HG02852 (cell line): Measurements from ENCODE around the gene MAST2.

Experiments used
- ATAC-seq: cut with Tn5 transposase; IDR thresholded peaks from one replicate; pipeline ENCODE4 v1.9.1; 2021; ENCODE audit warnings: mild to moderate bottlenecking, moderate library complexity; ENCODE audit not compliant: unreplicated experiment

MAST2 gene

DNA sequence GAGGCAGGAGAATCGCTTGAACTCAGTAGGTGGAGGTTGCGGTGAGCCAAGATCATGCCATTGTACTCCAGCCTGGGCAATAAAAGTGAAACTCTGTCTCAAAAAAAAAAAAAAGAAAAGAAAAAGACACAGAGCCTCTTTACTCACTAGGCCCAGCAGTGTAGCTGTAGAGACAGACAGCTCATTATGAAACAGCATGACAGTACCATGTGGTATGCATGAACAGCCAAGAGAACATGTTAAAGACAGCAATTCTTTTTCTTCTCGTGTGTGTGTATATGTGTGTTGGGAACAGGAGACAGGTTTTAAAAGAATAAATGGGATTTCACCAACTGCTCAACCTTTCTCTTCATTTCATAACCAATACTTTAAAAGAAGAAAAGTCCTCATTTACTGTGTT, 210.2 kb downstream of the MAST2 start:
- ATAC-seq, result no peak

DNA sequence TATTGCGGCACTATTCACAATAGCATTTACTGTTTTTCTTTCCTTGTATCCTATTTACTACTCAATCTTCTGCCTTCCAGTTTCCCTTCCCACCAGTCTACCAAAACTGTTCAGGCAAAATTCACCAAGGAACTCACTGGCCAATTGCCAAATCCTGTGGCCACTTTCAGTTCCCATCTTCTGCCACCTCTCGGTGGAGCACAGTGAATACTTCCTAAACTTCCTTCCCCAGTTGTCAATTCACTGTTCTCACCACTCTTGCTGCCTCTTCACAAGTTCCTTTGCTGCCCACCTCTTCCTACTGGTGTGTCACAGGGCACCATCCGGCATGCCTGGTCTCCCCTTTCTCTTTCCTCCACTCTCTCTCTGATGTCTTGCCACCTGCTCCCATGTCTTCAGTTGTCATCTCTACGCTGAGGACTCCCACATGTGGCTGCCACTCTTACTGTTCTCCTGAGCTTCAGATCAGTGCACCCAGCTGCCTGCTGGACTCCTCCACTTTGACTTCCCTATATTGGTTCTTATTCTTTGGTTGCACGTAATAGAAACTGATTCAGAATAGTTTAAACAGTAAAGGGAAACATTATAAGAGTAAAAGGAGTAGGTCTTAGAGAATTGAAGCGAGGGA, 214.6 kb downstream of the MAST2 start:
- ATAC-seq, result no peak

DNA sequence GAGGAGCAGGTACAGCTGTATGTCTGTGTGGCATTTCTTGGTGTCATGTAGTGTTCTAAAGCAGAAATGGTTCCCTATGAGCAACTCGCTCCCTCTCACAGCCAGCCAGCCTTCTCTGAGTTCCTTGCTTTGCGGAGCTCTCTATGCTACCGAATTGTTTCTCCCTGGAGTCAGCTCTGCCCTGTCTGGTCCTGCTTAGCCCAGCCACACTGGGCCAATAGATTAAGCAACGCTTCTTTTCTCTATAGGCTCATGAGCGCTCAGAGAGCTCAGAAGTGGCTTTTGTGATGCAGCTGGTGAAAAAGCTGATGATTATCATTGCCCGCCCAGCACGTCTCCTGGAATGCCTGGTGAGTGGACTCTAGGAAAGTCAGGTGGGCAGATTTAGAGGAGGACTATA, 215.9 kb downstream of the MAST2 start:
- ATAC-seq, result no peak

DNA sequence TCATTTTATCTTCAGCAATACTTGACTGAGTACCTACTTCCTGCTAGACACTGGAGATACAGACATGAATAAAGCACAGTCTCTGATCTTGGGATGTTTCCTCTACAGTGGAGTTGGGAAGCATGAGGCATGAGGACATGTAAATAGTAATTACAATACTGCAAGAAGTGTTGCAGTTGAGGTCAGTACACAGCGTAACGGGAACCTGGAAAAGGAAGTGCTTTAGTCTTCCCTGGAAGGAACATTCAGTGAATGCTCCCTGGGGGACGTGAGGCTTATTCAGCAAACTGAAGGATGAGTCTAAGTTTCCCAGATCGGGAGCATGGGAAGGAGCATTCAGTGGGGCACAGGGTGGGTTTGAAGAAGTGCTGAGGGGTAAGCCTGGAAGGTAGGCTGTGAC, 216.6 kb downstream of the MAST2 start:
- no peak for ATAC-seq

DNA sequence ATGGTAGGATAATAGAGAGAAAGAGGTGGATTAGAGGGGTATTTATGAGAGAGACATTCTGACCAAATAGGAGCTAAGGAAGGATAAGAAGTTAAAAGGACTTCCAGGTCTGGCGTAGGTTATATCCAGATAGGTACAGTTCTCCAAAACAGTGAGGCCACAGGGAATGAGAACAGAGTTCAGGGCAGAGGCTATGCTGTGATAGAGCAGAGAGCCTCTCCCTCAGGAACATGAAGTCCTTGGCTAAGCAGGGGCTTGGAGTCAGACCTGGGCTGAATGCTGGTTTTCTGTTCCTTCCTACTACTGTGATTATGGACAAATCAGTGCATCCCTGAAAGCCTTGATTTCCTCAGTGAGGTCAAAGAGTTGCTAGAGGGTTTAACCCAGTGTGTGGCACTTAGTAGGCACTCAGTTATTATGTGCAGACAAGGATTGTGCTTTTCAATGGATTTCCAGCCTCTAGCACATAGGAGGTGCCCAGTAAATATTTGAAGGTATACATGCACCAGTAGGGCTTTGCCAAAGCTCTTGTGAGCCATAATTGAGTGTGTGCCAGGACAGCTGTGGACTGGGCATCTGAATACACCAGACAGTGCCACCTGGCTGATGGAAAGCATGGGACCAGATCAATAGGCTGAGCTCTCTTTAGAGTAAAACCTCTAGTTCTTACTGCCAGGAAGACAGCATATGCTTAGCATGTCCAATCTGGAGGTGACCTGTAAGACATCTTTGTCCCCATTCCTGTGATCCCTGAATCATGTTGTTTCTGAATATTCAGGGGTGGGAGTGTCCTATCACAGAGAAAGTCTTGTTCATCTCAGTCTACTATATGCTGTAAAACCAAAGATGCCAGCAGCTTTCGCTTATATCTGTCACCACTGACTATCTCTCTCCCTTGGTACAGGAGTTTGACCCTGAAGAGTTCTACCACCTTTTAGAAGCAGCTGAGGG, 217.9 kb downstream of the MAST2 start:
- no peak for ATAC-seq

DNA sequence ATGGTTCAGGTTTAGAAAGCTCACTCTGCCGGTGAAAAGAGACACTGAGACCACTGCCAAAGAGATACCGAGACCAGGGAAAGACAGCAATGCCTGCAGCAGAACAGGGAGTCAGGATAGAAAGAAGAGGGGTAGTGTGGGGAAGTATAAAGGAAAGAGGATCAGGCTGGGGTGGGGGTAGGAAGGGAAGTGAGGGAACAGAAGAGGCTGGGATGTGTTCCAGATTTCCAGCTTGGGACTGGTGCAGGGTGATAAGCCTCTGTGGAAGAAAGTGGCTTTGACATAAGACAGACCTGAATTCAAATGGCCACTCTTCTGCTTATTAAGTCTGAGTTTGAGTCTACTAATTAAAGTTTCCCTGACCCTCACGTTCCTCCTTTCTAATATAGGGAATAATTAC, 223.1 kb downstream of the MAST2 start:
- no peak for ATAC-seq

DNA sequence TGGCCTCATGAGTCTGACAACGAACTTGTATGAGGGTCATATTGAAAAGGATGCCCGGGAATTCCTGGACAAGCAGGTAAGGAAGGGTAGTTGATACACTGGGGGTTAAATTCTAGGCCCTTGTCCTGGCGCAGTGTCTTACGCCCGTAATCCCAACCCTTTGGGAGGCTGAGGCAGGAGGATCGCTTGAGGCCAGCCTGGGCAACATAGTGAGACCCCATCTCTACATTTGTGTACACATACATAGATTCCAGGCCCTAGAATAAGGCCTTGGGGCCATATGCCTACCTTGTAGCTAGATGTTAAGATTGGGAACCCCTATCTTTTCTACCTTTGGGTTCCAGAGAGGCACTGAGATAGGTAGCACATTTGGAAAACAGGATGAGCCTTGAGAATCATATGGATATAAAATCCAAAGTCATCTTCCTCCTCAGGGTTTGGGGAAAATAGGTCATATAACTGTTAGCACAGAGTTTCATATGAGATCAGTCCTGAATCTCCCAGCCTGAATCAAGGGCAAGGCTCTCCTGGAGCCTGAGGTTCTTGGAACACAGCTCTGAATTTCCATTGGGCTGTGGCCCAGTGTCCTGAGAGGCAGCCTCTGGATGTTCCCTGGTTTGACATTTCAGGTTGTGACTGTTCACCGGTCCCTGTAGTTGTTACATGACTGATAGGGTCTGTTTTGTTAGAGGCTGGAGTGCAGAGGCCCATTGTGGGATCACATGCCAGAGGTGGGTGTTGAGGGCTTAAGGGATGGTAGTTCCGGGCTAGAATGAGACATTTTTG, 224.6 kb downstream of the MAST2 start:
- ATAC-seq, result no peak

DNA sequence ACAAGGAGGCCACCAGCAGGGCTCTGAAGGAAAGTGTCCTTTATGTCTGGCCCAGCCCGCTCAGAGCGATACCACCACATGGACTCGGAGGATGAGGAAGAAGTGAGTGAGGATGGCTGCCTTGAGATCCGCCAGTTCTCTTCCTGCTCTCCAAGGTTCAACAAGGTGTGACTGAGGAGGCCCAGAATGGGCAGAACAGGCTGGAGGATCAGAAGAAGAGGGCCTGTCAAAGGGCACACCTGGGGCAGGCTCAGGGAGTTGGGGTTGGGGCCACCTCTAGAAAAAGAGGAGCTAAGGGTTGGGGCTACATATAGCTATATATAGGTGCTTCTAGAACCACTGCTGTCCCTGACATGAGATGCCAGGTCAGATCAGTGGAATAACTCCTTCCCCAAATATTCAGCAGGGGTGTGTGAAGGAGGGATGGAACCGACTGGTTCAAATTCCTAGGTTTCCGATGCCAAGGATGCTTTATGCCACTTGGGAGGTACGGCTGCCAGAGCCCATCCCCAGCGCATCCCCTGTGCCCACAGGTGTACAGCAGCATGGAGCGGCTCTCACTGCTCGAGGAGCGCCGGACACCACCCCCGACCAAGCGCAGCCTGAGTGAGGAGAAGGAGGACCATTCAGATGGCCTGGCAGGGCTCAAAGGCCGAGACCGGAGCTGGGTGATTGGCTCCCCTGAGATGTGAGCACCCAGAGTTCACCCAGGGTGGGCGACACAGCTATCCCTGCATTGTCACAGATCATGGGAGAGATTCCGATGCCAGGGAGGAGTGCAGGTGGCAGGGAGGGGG, 226.9 kb downstream of the MAST2 start:
- no peak for ATAC-seq

DNA sequence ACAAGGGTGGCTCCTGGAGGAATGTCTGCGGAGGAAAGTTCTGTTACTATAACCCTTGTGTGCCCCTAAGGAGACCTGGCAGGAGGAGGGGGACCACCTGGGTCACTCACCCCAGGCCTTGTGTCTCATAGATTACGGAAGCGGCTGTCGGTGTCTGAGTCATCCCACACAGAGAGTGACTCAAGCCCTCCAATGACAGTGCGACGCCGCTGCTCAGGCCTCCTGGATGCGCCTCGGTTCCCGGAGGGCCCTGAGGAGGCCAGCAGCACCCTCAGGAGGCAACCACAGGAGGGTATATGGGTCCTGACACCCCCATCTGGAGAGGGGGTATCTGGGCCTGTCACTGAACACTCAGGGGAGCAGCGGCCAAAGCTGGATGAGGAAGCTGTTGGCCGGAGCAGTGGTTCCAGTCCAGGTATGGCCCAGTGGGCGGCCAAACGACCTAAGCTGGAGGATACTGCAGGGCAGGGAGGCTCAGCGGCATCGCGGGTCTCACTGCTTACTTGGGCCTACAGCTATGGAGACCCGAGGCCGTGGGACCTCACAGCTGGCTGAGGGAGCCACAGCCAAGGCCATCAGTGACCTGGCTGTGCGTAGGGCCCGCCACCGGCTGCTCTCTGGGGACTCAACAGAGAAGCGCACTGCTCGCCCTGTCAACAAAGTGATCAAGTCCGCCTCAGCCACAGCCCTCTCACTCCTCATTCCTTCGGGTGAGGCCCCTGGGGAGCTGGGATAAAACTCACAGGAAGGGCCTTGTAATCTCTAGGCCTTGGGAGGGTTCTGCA, 227.7 kb downstream of the MAST2 start:
- ATAC-seq, result no peak

DNA sequence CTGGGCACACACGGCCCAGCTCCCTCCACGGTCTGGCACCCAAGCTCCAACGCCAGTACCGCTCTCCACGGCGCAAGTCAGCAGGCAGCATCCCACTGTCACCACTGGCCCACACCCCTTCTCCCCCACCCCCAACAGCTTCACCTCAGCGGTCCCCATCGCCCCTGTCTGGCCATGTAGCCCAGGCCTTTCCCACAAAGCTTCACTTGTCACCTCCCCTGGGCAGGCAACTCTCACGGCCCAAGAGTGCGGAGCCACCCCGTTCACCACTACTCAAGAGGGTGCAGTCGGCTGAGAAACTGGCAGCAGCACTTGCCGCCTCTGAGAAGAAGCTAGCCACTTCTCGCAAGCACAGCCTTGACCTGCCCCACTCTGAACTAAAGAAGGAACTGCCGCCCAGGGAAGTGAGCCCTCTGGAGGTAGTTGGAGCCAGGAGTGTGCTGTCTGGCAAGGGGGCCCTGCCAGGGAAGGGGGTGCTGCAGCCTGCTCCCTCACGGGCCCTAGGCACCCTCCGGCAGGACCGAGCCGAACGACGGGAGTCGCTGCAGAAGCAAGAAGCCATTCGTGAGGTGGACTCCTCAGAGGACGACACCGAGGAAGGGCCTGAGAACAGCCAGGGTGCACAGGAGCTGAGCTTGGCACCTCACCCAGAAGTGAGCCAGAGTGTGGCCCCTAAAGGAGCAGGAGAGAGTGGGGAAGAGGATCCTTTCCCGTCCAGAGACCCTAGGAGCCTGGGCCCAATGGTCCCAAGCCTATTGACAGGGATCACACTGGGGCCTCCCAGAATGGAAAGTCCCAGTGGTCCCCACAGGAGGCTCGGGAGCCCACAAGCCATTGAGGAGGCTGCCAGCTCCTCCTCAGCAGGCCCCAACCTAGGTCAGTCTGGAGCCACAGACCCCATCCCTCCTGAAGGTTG, 231.4 kb downstream of the MAST2 start:
- no peak for ATAC-seq

DNA sequence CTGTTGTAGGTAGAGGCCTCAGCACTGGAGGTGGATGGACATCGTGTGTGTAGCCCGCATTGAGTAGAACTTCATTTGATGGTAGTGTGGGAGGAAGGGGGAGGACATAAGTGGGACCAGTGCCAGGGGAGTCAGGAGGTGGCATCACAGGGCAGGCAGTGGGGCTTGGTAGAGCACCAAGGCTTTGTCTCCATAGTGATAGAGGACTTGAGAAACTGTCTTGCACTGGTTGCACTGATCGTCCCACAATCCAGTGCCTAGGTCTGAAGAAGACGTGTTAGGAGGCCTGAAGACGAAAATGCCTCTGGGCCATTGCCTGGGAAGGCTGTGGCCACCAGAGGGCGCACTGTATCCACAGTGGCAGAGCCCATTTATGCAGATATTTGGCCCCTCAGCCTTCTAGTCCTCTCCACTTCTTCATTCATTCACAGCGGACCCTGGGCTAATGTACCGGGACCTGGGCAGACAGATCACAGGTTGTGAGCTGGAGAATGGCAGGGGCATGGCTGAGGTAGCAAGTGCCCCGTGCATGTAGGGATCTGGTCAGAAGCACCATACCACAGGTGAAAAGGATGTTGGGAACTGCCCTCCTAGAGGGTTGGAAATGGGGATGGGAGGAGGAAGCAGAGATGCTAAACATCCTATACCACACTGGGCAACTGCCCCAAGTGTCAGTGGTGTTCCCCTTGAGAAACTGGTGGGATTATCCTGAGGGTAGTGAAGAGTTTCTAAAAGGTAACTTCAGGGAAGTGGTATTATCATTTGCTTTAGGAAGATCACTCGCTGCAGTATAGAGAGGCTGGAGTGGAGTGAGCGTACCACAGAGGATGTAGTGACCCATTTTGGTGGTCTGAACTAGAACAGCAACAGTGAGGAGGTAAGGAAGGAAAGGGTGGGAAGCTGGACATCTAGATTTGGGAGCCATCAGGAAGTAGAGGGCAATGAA, 233.8 kb downstream of the MAST2 start:
- no peak for ATAC-seq

DNA sequence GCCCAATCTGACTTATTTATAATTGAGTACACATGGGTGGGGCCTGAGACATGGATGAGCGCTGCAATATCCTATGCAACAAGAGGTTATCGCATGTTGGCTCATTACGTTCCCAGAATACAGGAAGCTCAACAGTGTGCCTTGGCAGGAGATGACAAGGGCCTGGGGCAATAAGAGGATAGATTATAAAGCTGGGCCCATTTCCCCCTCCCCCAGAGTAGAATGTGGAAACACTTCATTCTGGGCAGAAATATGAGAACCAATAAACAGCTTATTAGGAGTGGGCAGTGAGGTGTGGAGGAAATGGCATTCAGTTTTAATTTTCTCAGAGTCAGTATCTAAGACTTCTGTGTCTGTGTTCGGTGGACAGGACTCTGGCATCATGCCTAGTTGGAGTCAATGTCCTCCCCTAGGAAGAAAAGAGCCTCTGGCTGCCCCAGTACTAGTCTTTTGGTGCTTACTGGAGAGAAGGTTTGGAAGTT, 236.2 kb downstream of the MAST2 start:
- no peak for ATAC-seq

DNA sequence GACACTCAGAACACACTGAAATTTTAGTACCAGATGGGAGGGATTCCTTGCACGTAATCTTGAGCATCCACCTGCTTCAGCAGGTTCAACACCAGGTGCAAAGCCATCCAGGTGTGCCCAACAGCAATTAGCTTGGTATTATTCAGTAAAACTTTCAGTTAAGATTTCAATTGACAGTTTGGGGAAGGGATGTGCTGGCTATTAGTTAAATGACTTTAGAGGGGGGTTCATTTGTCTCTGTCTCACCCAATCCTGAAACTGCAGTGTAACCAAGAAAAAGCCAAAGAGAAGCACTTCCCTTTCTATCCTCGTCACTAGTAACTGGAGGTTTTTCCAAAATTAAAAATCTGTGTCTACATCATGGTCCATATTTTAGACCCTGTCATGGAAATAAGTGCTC, 238.1 kb downstream of the MAST2 start:
- ATAC-seq, result no peak

DNA sequence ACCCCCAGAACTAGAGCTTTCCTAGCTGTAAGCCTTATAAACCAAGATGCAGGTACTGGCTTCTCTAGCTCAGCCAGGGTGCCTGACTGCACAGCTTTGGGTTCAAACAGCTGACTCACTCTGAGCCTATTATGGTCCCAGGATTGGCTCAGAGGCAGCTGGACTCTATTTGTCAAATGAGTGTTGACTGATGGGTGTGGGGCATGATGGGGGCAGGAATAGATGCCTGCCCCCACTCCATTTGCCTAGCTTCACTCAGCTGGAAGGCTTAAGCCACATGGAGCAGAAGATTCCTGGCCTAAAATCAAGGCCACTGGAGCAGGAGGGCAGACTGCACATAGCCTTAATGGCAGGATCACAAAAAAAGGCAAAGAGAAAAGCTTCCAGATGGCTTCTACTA, 238.6 kb downstream of the MAST2 start:
- ATAC-seq, result no peak

DNA sequence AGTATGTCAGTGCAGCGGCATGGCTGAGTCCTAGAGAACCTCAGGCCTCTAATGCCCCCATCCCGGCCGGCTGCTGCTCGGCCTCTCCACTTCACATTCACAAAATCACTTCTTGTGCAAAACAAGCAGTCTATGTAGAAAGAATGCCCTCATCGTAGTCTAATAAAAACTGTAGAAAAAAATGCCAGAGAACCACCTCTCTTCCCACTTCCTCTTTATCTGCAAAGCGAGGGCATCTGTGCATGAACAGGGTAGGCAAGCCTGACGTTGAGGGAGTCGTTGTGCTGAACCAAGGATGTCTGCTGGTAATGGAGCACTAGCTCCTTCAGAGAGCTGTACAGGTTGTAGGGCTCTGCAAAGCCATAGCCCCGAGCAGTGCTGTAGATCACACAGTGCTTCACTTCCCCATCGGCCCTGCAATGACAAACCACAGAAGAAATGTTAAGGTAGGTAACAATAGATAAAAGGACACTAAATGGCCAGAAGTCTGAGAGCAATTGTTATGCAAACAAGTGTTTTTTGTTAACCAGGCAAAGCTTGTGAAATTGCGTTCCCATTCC, 240.1 kb downstream of the MAST2 start:
- peak; percentile 78 for ATAC-seq

DNA sequence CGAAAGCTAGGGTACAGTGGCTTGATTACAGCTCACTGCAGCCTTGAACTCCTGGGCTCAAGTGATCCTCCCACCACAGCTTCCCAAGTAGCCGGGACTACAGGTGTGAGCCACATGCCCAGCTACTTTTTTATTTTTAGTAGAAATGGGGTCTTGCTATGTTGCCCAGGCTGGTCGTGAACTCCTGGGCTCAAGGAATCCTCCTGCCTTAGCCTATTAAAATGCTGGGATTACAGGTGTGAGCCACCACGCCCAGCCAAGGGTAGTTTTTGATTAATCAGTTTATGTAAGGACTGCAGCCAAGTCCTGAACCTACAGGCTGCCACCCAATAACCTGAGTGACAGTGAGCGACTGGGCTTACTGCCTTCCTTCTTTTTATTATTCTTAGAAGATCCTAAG, 240.7 kb downstream of the MAST2 start:
- no peak for ATAC-seq

DNA sequence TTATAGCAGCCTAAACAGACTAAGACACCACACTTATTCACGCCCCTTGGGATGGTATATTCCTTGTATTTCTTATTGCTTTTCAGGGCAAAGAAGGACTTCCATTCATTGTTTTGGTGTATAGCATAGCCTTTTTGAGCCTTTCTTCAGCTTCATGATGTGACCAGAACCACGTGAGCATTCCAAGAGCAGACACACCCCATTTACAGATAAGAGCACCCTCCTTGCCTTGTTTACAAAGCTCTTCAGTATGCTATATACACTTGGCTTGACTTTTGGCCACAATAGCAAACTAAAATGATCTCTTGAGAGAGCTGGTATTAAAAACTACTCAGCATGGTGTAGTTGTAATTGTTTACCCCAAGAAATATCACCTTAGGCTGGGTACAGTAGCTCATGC, 250.3 kb downstream of the MAST2 start:
- ATAC-seq, result no peak
